HUES6 (cell line): ENCODE results near the gene P2RX5.

Experiments
- H3K27ac ChIP-seq: 2 replicates; pipeline ENCODE4 v1.7.0; 2013; ENCODE audit warnings: low read depth, mild to moderate bottlenecking, low read length, inconsistent platforms
- H3K27me3 ChIP-seq: 2 replicates; pipeline ENCODE4 v1.6.1; 2013; ENCODE audit warnings: low read length; ENCODE audit not compliant: control insufficient read depth, insufficient read depth
- H3K36me3 ChIP-seq: 2 replicates; pipeline ENCODE4 v1.6.1; 2013; ENCODE audit warnings: low read length; ENCODE audit not compliant: control insufficient read depth, insufficient read depth
- H3K4me1 ChIP-seq: 2 replicates; pipeline ENCODE4 v1.6.1; 2013; ENCODE audit warnings: low read length; ENCODE audit not compliant: control insufficient read depth, insufficient read depth
- H3K4me3 ChIP-seq: 2 replicates; pipeline ENCODE4 v1.5.1; 2013; ENCODE audit warnings: low read depth, low read length
- H3K9ac ChIP-seq: one replicate; pipeline ENCODE4 v1.6.1; 2013; ENCODE audit warnings: mild to moderate bottlenecking, low read length
- H3K9me3 ChIP-seq: 2 replicates; pipeline ENCODE4 v1.6.1; 2013; ENCODE audit warnings: low read depth, low read length; ENCODE audit not compliant: control insufficient read depth, insufficient read depth

The P2RX5 gene

GRCh38 chr17:3635474-3636153, 60.3 kb downstream of the P2RX5 start:
- H3K4me3 ChIP-seq, result peak overlapping the region; percentile 94
- H3K27ac ChIP-seq, result peak overlapping the region; percentile 95; the same call in 1 of the 2 replicates
- no peaks in the 10 kb centered on the region for H3K27me3 ChIP-seq
- peak overlapping the region; percentile 81 for H3K9ac ChIP-seq
- H3K36me3 ChIP-seq, result peaks cover 24% of the 10 kb centered on the region
- peaks cover 7% of the 10 kb centered on the region for H3K4me1 ChIP-seq
- H3K9me3 ChIP-seq, result no peaks in the 10 kb centered on the region

- Histone ChIP-seq H3K9me3 (no peaks in the 10 kb centered on the region), H3K4me3 (no peak overlapping the region), H3K9ac (no peak overlapping the region), H3K36me3 (peaks cover 45% of the 10 kb centered on the region), H3K27ac (no peak overlapping the region), H3K4me1 (no peaks in the 10 kb centered on the region), H3K27me3 (no peaks in the 10 kb centered on the region)
Observed at GRCh38 chr17:3632287-3632686, 63.7 kb downstream of the P2RX5 start.

- Histone ChIP-seq H3K9ac (no peak overlapping the region), H3K4me1 (no peaks in the 10 kb centered on the region), H3K27me3 (no peaks in the 10 kb centered on the region), H3K4me3 (no peak overlapping the region), H3K9me3 (no peaks in the 10 kb centered on the region), H3K27ac (no peak overlapping the region), H3K36me3 (peaks cover 55% of the 10 kb centered on the region)
Observed at GRCh38 chr17:3630781-3631180, 65.2 kb downstream of the P2RX5 start.

GRCh38 chr17:3627769-3628167, 68.2 kb downstream of the P2RX5 start:
- Histone ChIP-seq H3K27ac (no peak overlapping the region), H3K4me3 (no peak overlapping the region), H3K36me3 (peaks cover 75% of the 10 kb centered on the region), H3K9ac (no peak overlapping the region), H3K27me3 (no peaks in the 10 kb centered on the region), H3K4me1 (no peaks in the 10 kb centered on the region), H3K9me3 (no peaks in the 10 kb centered on the region)

- Histone ChIP-seq H3K9me3 (no peaks in the 10 kb centered on the region), H3K27ac (no peak overlapping the region), H3K4me1 (no peaks in the 10 kb centered on the region), H3K4me3 (no peak overlapping the region), H3K36me3 (peaks cover 75% of the 10 kb centered on the region), H3K9ac (no peak overlapping the region), H3K27me3 (no peaks in the 10 kb centered on the region)
Observed at GRCh38 chr17:3626831-3627768, 68.9 kb downstream of the P2RX5 start.
